ENCODE measurements around the gene SLC66A1. TPM values are rescaled to one million over a fixed set of nuclear protein-coding genes. Genes with fewer than 3 reads are reported as not detected.

SLC66A1 gene
- total and polyA plus RNA-seq, 9 of the 15 experiments (the other 6 are each of a cell fraction or from before 2014, with no cell fraction given), result 1.2 to 40.8 (median 18.6) TPM

DNA sequence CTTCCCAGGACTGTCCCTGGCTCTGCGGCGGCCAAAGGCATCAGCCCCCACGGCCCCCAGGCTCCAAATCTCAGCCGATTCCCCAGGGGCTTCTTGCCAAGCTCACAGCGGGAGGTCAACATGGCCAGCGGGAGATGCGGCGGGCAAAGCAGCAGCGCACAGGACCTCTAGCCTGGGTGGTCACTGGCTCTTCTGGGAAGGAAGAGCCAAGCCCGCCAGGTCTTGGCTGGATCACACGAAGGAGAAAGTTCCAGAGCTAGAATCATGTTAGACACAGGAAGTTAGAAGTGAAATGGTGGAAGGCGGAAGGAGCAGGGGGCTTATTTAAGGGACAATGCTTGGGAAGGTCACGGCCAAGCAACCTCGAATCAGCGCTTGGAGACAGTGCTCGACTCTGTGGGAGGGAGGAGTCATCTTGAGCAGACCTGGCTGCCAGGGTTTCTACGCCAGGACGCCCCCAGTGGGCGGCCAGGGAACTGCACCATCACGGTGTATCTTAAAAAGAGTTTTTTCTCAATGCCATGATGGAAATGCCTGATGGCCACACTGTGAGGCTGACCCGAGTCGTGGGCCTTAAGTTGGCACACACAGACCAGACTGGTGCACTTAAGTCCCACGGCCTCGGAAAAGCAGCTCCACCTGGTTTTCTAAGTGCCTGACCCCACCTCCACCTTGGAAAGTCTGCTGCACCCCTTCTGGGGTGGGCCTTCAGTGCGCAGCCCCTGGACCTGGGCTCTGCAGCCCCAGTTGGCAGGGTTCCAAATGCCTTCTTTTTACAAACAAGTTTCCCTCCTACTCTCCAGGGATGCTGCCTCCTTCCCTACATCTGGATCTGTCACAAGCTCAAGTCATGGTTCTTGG, 29.3 kb downstream of the SLC66A1 start (continued):
- TF ChIP-seq BRF2 (IDR thresholded peaks at IDR 0.05; ENCODE audit: borderline replicate concordance, insufficient read depth, insufficient read length) (no peak), ZC3H8 (IDR thresholded peaks at IDR 0.05) (no peak), U2AF1 (optimal IDR thresholded peaks at IDR 0.05; ENCODE audit: low read depth, low read length) (no peak), GABPB1 (CRISPR knock-in tag; IDR thresholded peaks at IDR 0.05) (no peak), RBM14 (IDR thresholded peaks at IDR 0.05; ENCODE audit: borderline replicate concordance, insufficient read depth, low read depth, low read length) (no peak), GABPA (tag; conservative IDR thresholded peaks at IDR 0.05; ENCODE audit: low read depth) (no peak), MAZ (CRISPR knock-in tag; conservative IDR thresholded peaks at IDR 0.05 in 1 of 2, IDR thresholded peaks at IDR 0.05 in 1 of 2) (peak in 1 of 2 experiments; percentile 47; a peak in 1 of 4 replicates), NRF1 (conservative IDR thresholded peaks at IDR 0.05 in 1 of 2, IDR thresholded peaks at IDR 0.05 in 1 of 2) (peak; percentile 45 to 46; a peak in 2 of 4 replicates), ZNF316 (IDR thresholded peaks at IDR 0.05) (no peak), HDAC8 (tag; IDR thresholded peaks at IDR 0.05) (no peak), CBX5 (IDR thresholded peaks at IDR 0.05; ENCODE audit: borderline replicate concordance, low read depth) (no peak), SMARCA5 (IDR thresholded peaks at IDR 0.05) (no peak), USF1 (CRISPR knock-in tag; IDR thresholded peaks at IDR 0.05) (peak; percentile 20; the same call in 1 of the 2 replicates), STAT6 (CRISPR knock-in tag; IDR thresholded peaks at IDR 0.05) (peak; percentile 62; the same call in 1 of the 2 replicates), ZNF3 (CRISPR knock-in tag; IDR thresholded peaks at IDR 0.05) (no peak), TEAD4 (IDR thresholded peaks at IDR 0.05; ENCODE audit: low read length) (no peak), TEAD4 (CRISPR knock-in tag; IDR thresholded peaks at IDR 0.05; ENCODE audit: borderline replicate concordance) (no peak), SMARCA4 (IDR thresholded peaks at IDR 0.05) (no peak), ARID2 (IDR thresholded peaks at IDR 0.05) (no peak), SNRNP70 (optimal IDR thresholded peaks at IDR 0.05; ENCODE audit: low read depth, low read length) (no peak), NFIX (CRISPR knock-in tag; IDR thresholded peaks at IDR 0.05; ENCODE audit: low read depth) (peak; percentile 53; the same call in 1 of the 2 replicates)
- TF ChIP-seq, protein P1, sequence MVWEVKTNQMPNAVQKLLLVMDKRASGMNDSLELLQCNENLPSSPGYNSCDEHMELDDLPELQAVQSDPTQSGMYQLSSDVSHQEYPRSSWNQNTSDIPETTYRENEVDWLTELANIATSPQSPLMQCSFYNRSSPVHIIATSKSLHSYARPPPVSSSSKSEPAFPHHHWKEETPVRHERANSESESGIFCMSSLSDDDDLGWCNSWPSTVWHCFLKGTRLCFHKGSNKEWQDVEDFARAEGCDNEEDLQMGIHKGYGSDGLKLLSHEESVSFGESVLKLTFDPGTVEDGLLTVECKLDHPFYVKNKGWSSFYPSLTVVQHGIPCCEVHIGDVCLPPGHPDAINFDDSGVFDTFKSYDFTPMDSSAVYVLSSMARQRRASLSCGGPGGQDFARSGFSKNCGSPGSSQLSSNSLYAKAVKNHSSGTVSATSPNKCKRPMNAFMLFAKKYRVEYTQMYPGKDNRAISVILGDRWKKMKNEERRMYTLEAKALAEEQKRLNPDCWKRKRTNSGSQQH (CRISPR knock-in tag; IDR thresholded peaks at IDR 0.05), result no peak

All from K562 (cell line).